Epithelial cell of esophagus (primary cell): Measurements from ENCODE around the gene NEU2.

ENCODE experiments used
- DNase-seq: peaks from one replicate; pipeline ENCODE4 v3.0.0; 2010; ENCODE audit warnings: low read depth
- H3K4me3 ChIP-seq: 2 replicates; pipeline ENCODE4 v1.5.1; 2011; ENCODE audit warnings: mild to moderate bottlenecking, low read length, control low read depth
- TF ChIP-seq, protein P1 (sequence below): IDR thresholded peaks from 2 replicates; pipeline ENCODE4 v1.5.1; 2011; ENCODE audit warnings: low read depth, mild to moderate bottlenecking, low read length, control low read depth, inconsistent platforms; ENCODE audit not compliant: insufficient read depth; ENCODE audit errors: missing control alignments

Gene NEU2

DNA sequence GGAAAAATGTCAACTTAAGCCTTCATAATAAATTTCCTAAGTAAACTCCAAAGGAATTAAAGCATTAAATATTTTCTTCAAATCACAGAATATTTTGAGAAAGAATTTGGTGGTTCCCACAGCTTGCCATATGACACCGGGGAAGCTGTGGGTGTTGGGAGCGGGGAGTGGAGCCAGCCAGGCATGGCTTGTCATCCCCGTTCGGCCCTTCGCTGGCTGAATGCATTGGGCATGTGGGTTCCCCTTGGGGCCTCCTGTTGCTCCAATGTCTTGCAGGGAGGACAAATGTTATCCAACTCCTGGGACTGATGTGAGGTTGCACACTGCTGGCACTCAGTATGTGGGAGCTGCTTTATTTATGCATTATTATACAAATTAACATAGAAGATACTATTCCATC lies 38.0 kb upstream of the NEU2 start:
- DNase-seq = no peak
- TF ChIP-seq, protein P1, sequence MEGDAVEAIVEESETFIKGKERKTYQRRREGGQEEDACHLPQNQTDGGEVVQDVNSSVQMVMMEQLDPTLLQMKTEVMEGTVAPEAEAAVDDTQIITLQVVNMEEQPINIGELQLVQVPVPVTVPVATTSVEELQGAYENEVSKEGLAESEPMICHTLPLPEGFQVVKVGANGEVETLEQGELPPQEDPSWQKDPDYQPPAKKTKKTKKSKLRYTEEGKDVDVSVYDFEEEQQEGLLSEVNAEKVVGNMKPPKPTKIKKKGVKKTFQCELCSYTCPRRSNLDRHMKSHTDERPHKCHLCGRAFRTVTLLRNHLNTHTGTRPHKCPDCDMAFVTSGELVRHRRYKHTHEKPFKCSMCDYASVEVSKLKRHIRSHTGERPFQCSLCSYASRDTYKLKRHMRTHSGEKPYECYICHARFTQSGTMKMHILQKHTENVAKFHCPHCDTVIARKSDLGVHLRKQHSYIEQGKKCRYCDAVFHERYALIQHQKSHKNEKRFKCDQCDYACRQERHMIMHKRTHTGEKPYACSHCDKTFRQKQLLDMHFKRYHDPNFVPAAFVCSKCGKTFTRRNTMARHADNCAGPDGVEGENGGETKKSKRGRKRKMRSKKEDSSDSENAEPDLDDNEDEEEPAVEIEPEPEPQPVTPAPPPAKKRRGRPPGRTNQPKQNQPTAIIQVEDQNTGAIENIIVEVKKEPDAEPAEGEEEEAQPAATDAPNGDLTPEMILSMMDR = no peak
- no peak overlapping the region for H3K4me3 ChIP-seq

DNA sequence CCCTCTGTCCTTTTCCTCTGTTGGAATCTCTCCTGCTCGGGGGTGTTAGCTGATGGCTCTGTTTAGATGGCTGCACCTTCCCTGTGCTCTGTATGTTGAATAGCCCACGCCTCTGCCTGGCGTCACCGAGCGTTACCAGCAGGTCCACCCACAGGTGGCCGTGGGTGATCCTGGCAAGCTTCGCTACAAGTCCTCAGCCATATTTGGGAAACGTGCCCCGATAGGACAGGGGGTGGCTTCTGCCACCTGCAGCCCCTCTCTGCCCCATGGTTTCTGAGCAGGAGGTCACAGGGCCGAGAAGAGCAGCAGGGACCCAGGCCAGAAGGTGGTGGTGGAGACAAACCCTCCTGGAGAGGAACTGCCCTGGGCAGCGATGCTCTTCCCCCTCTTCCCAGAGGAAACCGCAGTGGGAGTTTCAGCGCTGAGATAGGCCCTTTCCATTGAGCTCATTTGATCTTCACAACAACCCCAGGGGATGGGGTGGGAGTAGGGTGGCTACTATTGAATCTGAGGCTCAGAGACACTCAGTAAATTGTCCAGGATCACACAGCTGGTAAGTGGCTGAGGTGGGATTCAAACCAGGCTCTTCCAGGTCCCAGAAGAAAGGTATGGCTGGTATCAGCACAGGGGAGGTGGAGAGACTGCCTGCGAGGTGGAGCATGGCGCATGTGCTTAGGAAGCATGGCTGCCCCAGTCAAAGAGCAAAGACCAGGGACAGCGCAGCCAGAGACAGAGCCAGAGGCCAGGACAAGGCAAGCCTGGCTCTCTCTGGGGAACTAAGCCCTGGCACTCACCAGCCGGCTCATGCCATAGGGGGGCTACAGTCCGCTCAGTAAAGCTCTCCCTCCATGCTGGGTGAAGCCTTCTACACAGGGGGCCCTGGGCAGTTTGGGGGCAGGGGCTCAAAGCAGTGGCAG lies 34.5 kb upstream of the NEU2 start:
- TF ChIP-seq, protein P1 = no peak
- DNase-seq = no peak
- H3K4me3 ChIP-seq = no peak overlapping the region

DNA sequence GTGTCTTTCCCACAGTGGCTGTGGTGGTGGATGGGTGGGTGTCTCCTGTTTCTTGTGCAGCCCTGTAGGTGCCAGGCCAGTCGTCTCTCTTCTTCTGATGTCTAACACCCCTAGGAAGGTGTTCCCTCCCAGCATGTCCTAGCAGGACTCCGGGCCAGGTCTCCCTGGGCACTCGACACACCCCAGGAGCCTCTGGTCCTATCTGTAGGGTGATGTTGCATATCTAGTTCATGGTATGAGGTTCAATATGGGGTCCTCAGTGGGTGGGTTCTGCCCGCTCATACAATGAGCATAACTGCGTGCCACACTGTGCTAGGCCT lies 33.8 kb upstream of the NEU2 start:
- no peak overlapping the region for H3K4me3 ChIP-seq
- TF ChIP-seq, protein P1 = no peak
- no peak for DNase-seq

DNA sequence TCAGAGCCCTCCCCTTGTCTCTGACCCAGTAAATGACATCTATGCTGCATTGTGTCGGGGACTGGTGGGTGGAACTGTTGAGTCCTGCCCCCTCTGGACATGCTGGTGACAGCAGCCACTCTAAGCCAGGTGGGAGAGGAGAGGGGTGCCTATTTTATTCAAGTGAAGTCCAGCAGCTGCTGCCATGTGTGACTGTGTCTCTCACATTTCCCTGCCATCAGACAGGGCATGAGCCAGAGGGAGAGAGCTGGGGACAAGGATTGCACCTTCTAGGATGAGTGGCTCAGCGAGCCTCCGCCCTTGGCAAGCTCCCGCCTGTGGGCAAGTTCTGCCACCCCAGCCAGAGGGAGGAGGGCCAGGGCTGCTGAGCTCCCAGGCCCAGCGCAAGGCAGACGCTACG lies 33.1 kb upstream of the NEU2 start:
- TF ChIP-seq, protein P1 = no peak
- DNase-seq = peak; percentile 7

DNA sequence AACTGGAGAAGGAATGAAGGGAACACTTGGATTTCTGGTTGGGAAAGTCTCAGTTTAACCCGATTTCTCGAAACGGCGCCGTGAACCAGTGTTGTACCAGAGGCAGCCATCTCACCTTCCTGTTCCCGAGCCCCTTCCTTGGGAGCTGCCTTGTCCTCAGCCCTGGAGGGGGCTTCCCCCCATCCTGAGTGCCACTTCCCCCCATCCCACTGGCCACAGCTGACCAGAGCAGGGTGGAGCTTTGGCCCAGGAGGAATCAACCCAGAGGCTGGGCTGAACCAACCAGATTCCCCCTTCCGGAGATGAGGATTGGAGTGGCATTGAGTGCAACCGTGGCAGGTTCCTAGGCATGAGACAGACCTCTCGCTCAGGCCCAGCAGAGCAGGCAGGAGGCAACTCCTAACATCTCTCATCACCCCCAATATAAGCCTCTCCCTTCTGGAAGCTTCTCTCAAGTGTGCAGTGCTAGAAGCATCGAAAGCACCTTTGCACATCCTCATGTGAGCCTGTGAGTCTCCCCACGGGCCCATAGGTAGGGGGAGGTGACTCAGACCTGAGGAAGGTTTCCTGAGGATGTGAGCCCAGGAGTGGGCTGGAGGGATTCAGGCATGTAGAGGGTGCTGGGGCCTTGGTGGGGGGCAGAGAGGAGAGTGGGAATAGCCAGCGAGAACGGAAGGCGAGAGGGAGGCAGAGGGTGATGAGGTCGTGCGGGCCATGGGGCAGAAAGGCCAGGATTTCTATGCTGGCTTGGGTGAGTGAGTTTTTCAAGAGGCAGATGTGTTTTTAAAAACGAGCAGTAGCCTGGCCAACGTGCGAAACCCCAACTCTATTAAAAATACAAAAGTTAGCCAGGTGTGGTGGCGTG lies 31.4 kb upstream of the NEU2 start:
- H3K4me3 ChIP-seq = no peak overlapping the region
- no peak for DNase-seq
- TF ChIP-seq, protein P1 = no peak

More for the DNA sequence above, 33.1 kb upstream of the NEU2 start:
- no peak overlapping the region for H3K4me3 ChIP-seq

DNA sequence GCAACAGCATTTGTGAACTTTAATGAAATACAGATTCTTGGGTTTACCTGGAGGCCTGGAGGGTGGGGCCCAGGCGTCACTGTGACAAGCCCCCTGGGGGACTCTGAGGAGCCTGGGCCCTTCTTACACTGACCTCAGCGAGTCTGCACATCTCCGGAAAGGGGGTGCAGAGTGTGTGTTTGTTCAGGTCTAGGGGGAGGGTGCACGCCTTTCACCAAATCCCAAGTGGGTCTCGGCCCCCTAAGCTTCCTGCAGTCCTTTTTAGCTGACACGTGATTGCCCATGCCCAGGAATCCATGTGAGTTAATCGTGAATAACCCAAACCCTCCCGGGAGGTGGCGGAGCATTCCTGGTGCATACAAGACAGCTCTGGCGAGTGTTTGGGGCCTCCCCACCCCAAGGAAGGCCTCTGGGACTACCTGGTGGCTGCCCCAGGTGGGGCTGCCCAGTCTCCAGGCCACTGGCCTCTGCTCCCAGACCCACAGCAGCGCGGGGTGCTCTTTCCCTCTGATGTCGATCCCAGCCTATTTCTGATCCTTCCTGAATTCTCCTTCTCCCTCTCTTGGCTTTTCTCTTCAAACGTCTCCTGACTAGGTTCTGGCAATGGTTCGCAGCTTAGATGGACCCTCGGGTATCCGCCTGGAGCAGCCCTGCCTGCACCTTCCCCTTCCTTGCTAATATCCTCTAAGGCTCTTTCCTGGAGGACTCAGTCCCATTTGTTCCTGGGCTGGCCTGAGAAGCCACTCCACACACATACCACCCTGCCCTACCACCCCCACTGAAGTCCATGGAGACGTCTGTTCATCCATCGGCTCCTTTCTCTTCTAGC lies 29.4 kb upstream of the NEU2 start:
- no peak overlapping the region for H3K4me3 ChIP-seq
- no peak for DNase-seq
- TF ChIP-seq, protein P1 = no peak
